ENCODE results near the gene TICRR. TPM values are rescaled to one million over a fixed set of nuclear protein-coding genes. Genes with fewer than 3 reads are reported as not detected.
A peak's percentile ranks its signal among the peaks of the same experiment; 100 is the strongest.

TICRR gene
- polyA plus RNA-seq, 2 of the 4 experiments (the other 2 are of a cell fraction) = 7.8 to 11.6 TPM

DNA sequence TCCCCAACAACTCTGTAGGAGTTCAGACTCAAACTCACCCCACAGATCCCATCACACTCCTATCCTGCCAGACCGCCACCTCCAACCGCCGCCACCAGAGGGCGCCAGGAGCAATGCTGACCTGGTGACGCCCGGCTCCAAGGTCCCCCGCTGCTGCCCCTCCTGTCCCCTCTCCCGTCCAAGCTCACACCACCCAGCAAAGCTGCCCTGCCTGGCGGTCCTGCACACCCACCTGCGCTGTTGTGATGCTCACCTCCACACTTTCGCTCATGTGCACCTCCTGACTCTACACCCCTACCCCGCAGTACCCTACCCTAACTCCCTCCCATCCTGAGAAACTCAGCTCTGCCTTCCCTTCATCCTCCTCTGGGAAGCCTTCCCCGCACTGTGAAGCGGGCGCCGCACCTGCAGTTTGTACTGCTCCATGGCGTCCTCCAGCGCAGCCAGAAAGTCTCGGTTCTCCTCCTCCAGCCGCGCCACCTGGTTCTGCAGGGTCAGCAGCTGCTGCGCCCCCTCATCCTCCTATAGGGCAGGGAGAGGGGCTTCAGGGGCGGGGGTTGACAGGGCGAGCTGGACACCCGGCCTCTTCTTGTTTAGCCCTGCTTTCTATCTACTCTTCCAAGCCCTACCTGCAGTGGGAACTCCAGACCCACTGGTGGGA, 72.1 kb downstream of the TICRR start:
- peak overlapping the region; percentile 64 for H3K4me2 ChIP-seq

DNA sequence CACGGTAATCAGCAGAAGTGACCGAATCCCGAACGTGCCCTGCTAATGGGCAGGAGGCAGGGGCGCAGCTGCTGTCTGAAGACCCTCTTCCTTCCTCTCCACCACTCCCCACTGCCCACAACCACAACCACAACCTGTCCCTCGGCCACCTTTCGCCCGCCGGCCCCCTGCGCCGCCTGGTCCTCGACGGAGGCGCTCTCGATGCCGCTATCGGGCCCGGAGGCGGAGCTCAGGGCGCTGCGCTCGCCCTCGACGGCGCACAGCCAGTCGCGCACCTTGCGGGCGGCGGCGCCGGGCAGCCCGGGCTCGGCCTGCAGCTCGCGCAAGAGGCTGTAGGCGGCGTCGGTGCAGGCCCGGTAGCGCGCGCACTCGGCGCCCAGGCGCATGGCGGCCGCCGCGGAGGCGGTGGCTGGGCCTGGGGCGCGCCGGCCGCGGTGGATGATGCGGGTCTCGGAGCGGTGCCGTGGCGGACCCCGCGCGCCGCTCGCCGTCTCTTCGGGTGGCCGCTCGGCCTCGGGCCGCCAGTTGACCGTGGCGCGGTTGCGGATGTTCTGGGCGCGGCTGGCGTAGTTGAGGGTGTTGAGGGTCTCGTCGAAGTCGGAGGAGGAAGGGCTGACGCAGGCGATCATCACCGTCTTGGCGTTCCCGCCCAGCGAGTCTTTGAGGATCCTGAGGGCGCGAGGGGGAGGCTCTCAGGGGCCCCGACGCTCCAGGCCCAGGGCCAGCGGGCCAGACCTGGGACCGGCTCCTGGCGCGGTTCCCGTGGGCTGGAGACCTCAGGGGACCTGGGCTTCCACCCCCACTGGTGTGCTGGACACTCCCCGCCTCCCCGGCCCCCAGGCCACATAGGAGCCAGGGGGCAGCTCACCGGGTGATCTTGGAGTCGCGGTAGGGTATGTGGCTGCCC, 73.1 kb downstream of the TICRR start:
- H3K9me3 ChIP-seq = no peaks in the 10 kb centered on the region
- no peak overlapping the region for H3K4me2 ChIP-seq
- POLR2A ChIA-PET = no interaction called here
- FAIRE-seq = no peak
- WGBS (ENCODE audit: missing lambda C conversion rate) = 96% methylated on average over 94 of the region's 102 CpGs
- no peaks in the 10 kb centered on the region for H3K4me1 ChIP-seq
- H3K27ac ChIP-seq = no peak overlapping the region
- TF ChIP-seq HOXB5 (CRISPR knock-in tag; IDR thresholded peaks at IDR 0.05) (no peak), ESRRA (IDR thresholded peaks at IDR 0.05; ENCODE audit: borderline replicate concordance, low read length) (no peak)
- CTCF ChIA-PET = interaction anchor here (0.6 to 7.2 kb wide), 28 partner anchors 13 to 439 kb away, joined by 3 to 126 read pairs (median 6); partner anchors contain the start of genes PEX11A, RHCG and WDR93
- no peak for ATAC-seq
- no peak overlapping the region for H3K4me3 ChIP-seq
- no peak for DNase-seq (ENCODE audit: low read depth in 1 of 2, low spot score in 1 of 2)

More for the DNA sequence above, 72.1 kb downstream of the TICRR start:
- ATAC-seq = peak; percentile 87 to 96
- Histone ChIP-seq H3K9me3 (no peaks in the 10 kb centered on the region), H3K4me3 (no peak overlapping the region), H3K4me1 (no peaks in the 10 kb centered on the region), H3K27ac (peak overlapping the region in 1 of 2 experiments; percentile 39; a peak in 1 of 6 replicates)
- no peak for TF ChIP-seq BHLHE40 (IDR thresholded peaks at IDR 0.05; ENCODE audit: low read depth, low read length)
- TF ChIP-seq, protein P1, sequence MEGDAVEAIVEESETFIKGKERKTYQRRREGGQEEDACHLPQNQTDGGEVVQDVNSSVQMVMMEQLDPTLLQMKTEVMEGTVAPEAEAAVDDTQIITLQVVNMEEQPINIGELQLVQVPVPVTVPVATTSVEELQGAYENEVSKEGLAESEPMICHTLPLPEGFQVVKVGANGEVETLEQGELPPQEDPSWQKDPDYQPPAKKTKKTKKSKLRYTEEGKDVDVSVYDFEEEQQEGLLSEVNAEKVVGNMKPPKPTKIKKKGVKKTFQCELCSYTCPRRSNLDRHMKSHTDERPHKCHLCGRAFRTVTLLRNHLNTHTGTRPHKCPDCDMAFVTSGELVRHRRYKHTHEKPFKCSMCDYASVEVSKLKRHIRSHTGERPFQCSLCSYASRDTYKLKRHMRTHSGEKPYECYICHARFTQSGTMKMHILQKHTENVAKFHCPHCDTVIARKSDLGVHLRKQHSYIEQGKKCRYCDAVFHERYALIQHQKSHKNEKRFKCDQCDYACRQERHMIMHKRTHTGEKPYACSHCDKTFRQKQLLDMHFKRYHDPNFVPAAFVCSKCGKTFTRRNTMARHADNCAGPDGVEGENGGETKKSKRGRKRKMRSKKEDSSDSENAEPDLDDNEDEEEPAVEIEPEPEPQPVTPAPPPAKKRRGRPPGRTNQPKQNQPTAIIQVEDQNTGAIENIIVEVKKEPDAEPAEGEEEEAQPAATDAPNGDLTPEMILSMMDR (IDR thresholded peaks at IDR 0.05) = peak; percentile 90
- TF ChIP-seq CBX2 (IDR thresholded peaks at IDR 0.05; ENCODE audit: borderline replicate concordance, low read depth) = no peak
- peak; percentile 75 for TF ChIP-seq SMC3 (IDR thresholded peaks at IDR 0.05)
- no peak for TF ChIP-seq ZSCAN20 (CRISPR knock-in tag; IDR thresholded peaks at IDR 0.05)
- TF ChIP-seq RAD21 (conservative IDR thresholded peaks at IDR 0.05 in 1 of 2, IDR thresholded peaks at IDR 0.05 in 1 of 2) = peak; percentile 57
- TF ChIP-seq, protein P2, sequence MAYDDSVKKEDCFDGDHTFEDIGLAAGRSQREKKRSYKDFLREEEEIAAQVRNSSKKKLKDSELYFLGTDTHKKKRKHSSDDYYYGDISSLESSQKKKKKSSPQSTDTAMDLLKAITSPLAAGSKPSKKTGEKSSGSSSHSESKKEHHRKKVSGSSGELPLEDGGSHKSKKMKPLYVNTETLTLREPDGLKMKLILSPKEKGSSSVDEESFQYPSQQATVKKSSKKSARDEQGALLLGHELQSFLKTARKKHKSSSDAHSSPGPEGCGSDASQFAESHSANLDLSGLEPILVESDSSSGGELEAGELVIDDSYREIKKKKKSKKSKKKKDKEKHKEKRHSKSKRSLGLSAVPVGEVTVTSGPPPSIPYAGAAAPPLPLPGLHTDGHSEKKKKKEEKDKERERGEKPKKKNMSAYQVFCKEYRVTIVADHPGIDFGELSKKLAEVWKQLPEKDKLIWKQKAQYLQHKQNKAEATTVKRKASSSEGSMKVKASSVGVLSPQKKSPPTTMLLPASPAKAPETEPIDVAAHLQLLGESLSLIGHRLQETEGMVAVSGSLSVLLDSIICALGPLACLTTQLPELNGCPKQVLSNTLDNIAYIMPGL (CRISPR knock-in tag; IDR thresholded peaks at IDR 0.05; ENCODE audit: borderline replicate concordance) = no peak
- TF ChIP-seq, protein P3, sequence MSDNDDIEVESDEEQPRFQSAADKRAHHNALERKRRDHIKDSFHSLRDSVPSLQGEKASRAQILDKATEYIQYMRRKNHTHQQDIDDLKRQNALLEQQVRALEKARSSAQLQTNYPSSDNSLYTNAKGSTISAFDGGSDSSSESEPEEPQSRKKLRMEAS (IDR thresholded peaks at IDR 0.05) = peak; percentile 25; the same call in 1 of the 2 replicates
- peak; percentile 92 for FAIRE-seq
- WGBS (ENCODE audit: missing lambda C conversion rate) = 35% methylated on average over 25 of the region's 25 CpGs
- ChIA-PET POLR2A (no interaction called here), CTCF (interaction anchor here (0.6 to 7.2 kb wide), 41 partner anchors 14 to 442 kb away, joined by 3 to 126 read pairs (median 4); partner anchors contain the start of genes MESP1, PEX11A, PLIN1 and RHCG)
- DNase-seq (ENCODE audit: low read depth in 1 of 2, low spot score in 1 of 2) = peak; percentile 73 to 94

DNA sequence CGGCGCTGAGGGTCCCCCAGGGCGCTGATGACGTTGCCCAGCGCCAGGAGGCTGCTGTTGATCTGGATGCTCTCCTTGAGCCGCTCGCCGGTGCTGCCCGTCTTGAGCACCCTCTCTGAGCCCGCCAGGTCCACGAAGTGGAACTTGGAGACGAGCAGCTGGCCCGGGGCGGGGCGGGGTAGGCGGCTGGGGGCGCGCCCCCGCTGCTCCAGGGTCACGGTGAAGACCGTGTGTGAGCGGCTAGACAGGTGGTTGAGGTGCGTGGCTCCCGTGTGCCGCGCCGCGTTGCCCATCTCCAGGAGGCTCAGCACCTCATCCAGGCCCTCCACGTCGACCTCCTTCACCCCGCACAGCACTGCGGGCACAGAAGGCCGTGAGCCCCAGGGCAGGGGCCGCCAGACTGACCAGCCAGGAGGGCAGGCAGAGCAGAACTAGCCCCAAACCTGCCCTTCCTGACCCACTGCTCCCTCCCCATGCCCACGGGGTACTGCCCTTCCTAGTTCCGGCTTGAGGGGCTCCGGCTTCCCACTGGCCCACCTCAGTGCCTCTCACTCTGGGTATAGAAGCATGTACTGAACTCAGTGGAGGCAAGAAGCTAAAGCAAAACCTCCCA, 73.8 kb downstream of the TICRR start:
- Histone ChIP-seq H3K9me3 (no peaks in the 10 kb centered on the region), H3K4me2 (no peak overlapping the region), H3K4me3 (no peak overlapping the region), H3K27ac (no peak overlapping the region), H3K4me1 (no peaks in the 10 kb centered on the region)
- WGBS (ENCODE audit: missing lambda C conversion rate) = 93% methylated on average over 35 of the region's 37 CpGs
- TF ChIP-seq, protein P2 (CRISPR knock-in tag; IDR thresholded peaks at IDR 0.05; ENCODE audit: borderline replicate concordance) = no peak
- no peak for TF ChIP-seq ZFP36 (IDR thresholded peaks at IDR 0.05; ENCODE audit: borderline replicate concordance, partially characterized antibody)
- no peak for TF ChIP-seq ESRRA (IDR thresholded peaks at IDR 0.05; ENCODE audit: borderline replicate concordance, low read length)
- TF ChIP-seq EHF (CRISPR knock-in tag; IDR thresholded peaks at IDR 0.05) = no peak
- TF ChIP-seq ZSCAN20 (CRISPR knock-in tag; IDR thresholded peaks at IDR 0.05) = no peak
- no peak for TF ChIP-seq TFCP2L1 (CRISPR knock-in tag; IDR thresholded peaks at IDR 0.05)
- TF ChIP-seq SMC3 (IDR thresholded peaks at IDR 0.05) = no peak
- TF ChIP-seq HOXA7 (CRISPR knock-in tag; IDR thresholded peaks at IDR 0.05) = no peak
- TF ChIP-seq RAD21 (conservative IDR thresholded peaks at IDR 0.05 in 1 of 2, IDR thresholded peaks at IDR 0.05 in 1 of 2) = no peak
- no peak for TF ChIP-seq KDM5A (IDR thresholded peaks at IDR 0.05)
- TF ChIP-seq CBX8 (IDR thresholded peaks at IDR 0.05) = no peak
- TF ChIP-seq, protein P4, sequence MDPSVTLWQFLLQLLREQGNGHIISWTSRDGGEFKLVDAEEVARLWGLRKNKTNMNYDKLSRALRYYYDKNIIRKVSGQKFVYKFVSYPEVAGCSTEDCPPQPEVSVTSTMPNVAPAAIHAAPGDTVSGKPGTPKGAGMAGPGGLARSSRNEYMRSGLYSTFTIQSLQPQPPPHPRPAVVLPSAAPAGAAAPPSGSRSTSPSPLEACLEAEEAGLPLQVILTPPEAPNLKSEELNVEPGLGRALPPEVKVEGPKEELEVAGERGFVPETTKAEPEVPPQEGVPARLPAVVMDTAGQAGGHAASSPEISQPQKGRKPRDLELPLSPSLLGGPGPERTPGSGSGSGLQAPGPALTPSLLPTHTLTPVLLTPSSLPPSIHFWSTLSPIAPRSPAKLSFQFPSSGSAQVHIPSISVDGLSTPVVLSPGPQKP (IDR thresholded peaks at IDR 0.05; ENCODE audit: low read depth, low read length) = no peak
- no peak for TF ChIP-seq JUNB (IDR thresholded peaks at IDR 0.05)
- TF ChIP-seq RCOR1 (IDR thresholded peaks at IDR 0.05; ENCODE audit: low read depth, low read length) = no peak
- ATAC-seq (no peak), FAIRE-seq (no peak), DNase-seq (ENCODE audit: low read depth in 1 of 2, low spot score in 1 of 2) (no peak)
- CTCF ChIA-PET = interaction anchor here (0.6 to 7.2 kb wide), 2 partner anchors 12 to 551 kb away, joined by 3 to 126 read pairs; no protein-coding TSS in a partner anchor
- POLR2A ChIA-PET = interaction anchor here (1.0 kb wide), 1 partner anchor 32 kb away, joined by 3 read pairs; no protein-coding TSS in a partner anchor
